GM19023 (cell line): ENCODE data around the gene KRTCAP3.

ENCODE experiments used
- ATAC-seq: cut with Tn5 transposase; IDR thresholded peaks from one replicate; pipeline ENCODE4 v1.9.1; 2021; ENCODE audit warnings: mild to moderate bottlenecking, moderate library complexity; ENCODE audit not compliant: unreplicated experiment

Gene KRTCAP3

GRCh38 chr2:27435628-27436027, 6.6 kb upstream of the KRTCAP3 start:
- ATAC-seq, result no peak

- ATAC-seq, result no peak
Measured at GRCh38 chr2:27441226-27441926, 805 bp upstream of the KRTCAP3 start.

GRCh38 chr2:27442920-27443282, 720 bp downstream of the KRTCAP3 start:
- no peak for ATAC-seq

- ATAC-seq, result no peak
Measured at GRCh38 chr2:27445155-27445554, 3.0 kb downstream of the KRTCAP3 start.

- no peak for ATAC-seq
Measured at GRCh38 chr2:27445615-27446014, 3.4 kb downstream of the KRTCAP3 start.

- ATAC-seq, result no peak
Measured at GRCh38 chr2:27446057-27446456, 3.9 kb downstream of the KRTCAP3 start.

GRCh38 chr2:27448381-27448780, 6.2 kb downstream of the KRTCAP3 start:
- no peak for ATAC-seq

- no peak for ATAC-seq
Measured at GRCh38 chr2:27451095-27451494, 8.9 kb downstream of the KRTCAP3 start.

- no peak for ATAC-seq
Measured at GRCh38 chr2:27453968-27454367, 11.8 kb downstream of the KRTCAP3 start.

GRCh38 chr2:27461118-27461517, 18.9 kb downstream of the KRTCAP3 start:
- ATAC-seq, result no peak

GRCh38 chr2:27464443-27464842, 22.3 kb downstream of the KRTCAP3 start:
- ATAC-seq, result no peak

- ATAC-seq, result no peak
Measured at GRCh38 chr2:27471961-27472360, 29.8 kb downstream of the KRTCAP3 start.

- no peak for ATAC-seq
Measured at GRCh38 chr2:27485496-27485895, 43.3 kb downstream of the KRTCAP3 start.

GRCh38 chr2:27489118-27489497, 46.9 kb downstream of the KRTCAP3 start:
- peak; percentile 3 for ATAC-seq

GRCh38 chr2:27489498-27490397, 47.6 kb downstream of the KRTCAP3 start, which contains the start of gene IFT172:
Gene IFT172, minus strand, starts transcription at chr2:27489743. Its CDS starts 90 bp downstream, at chr2:27489653.
- peak; percentile 93 for ATAC-seq

GRCh38 chr2:27492557-27492956, 50.4 kb downstream of the KRTCAP3 start:
- ATAC-seq, result no peak

- ATAC-seq, result no peak
Measured at GRCh38 chr2:27493948-27494283, 51.7 kb downstream of the KRTCAP3 start.
